IMR-90 (cell line): ENCODE results near the gene BSPH1. TPM values are rescaled to one million over a fixed set of nuclear protein-coding genes. Genes with fewer than 3 reads are reported as not detected.

ENCODE experiments used
- ATAC-seq: fragments of 200-7000 bp; cut with Tn5 transposase; 2 replicates; pipeline ENCODE4 v1.9.1; 2020; ENCODE audit warnings: low read depth, mild to moderate bottlenecking, moderate library complexity
- BruUV-seq: library from RNA; stranded (reverse); fragments of 400-500 nt; replicated peaks from 2 replicates; lab custom pipeline; 2021; lab: Mats Ljungman, UMichigan
- CTCF ChIA-PET: fragments of 300-600 bp; formaldehyde crosslinking; extraction: SDS; loops from one replicate; lab custom pipeline; 2021; ENCODE audit warnings: antibody characterized with exemption; lab: Yijun Ruan, JAX
- POLR2A ChIA-PET: fragments of 300-600 bp; sonication (Branson Sonifier 250); formaldehyde crosslinking; loops from one replicate; lab custom pipeline; 2022; ENCODE audit warnings: antibody characterized with exemption; ENCODE audit not compliant: unreplicated experiment; lab: Charles Lee
- DNase-seq: peaks from one replicate; pipeline ENCODE4 v3.0.0; 2013
- H2AFZ ChIP-seq: replicated peaks from 2 replicates; pipeline ENCODE3; 2013; ENCODE audit warnings: low read length, mild to moderate bottlenecking; ENCODE audit not compliant: poor library complexity
- H2AK5ac ChIP-seq: 2 replicates; pipeline ENCODE4 v1.6.1; 2013; ENCODE audit warnings: low read depth, low read length, inconsistent platforms
- H2AK9ac ChIP-seq: replicated peaks from 2 replicates; pipeline ENCODE3; 2013; ENCODE audit warnings: mild to moderate bottlenecking, low read depth, low read length, moderate library complexity; ENCODE audit not compliant: poor library complexity
- H2BK120ac ChIP-seq: 2 replicates; pipeline ENCODE4 v1.6.1; 2013; ENCODE audit warnings: low read depth, low read length, inconsistent platforms
- H2BK15ac ChIP-seq: 3 replicates; pipeline ENCODE4 v1.6.1; 2013; ENCODE audit warnings: low read depth, low read length, inconsistent platforms
- H2BK20ac ChIP-seq: 2 replicates; pipeline ENCODE4 v1.6.1; 2013; ENCODE audit warnings: low read depth, mild to moderate bottlenecking, inconsistent platforms, low read length, moderate library complexity
- H2BK5ac ChIP-seq: 2 replicates; pipeline ENCODE4 v1.6.1; 2013; ENCODE audit warnings: mild to moderate bottlenecking, low read depth, low read length, inconsistent platforms; ENCODE audit not compliant: poor library complexity, severe bottlenecking
- H3K14ac ChIP-seq: replicated peaks from 2 replicates; pipeline ENCODE4 v1.6.1; 2013; ENCODE audit warnings: low read depth, low read length, inconsistent platforms
- H3K18ac ChIP-seq: 2 replicates; pipeline ENCODE4 v1.6.1; 2013; ENCODE audit warnings: low read depth, low read length, control low read depth
- H3K23ac ChIP-seq: 2 replicates; pipeline ENCODE4 v1.6.1; 2013; ENCODE audit warnings: low read depth, low read length, inconsistent platforms
- H3K27ac ChIP-seq: 2 replicates; pipeline ENCODE4 v1.5.1; 2013; ENCODE audit warnings: mild to moderate bottlenecking, control low read depth, low read length; ENCODE audit not compliant: insufficient read depth
- H3K27me3 ChIP-seq: 2 replicates; pipeline ENCODE4 v1.6.1; 2013; ENCODE audit warnings: low read length; ENCODE audit not compliant: control insufficient read depth, insufficient read depth
- H3K36me3 ChIP-seq: 2 replicates; pipeline ENCODE4 v1.6.1; 2013; ENCODE audit warnings: low read length, mixed read lengths; ENCODE audit not compliant: control insufficient read depth, insufficient read depth
- H3K4ac ChIP-seq: 2 replicates; pipeline ENCODE4 v1.6.1; 2013; ENCODE audit warnings: low read depth, low read length, inconsistent platforms
- H3K4me1 ChIP-seq: 2 replicates; pipeline ENCODE4 v1.6.1; 2013; ENCODE audit warnings: low read length, mixed read lengths; ENCODE audit not compliant: control insufficient read depth, insufficient read depth
- H3K4me2 ChIP-seq: 2 replicates; pipeline ENCODE4 v1.6.1; 2013; ENCODE audit warnings: low read depth, mild to moderate bottlenecking, control low read depth, low read length, moderate library complexity
- H3K4me3 ChIP-seq: 2 replicates; pipeline ENCODE4 v1.5.1; 2013; ENCODE audit warnings: low read depth, mild to moderate bottlenecking, control low read depth, low read length, moderate library complexity; ENCODE audit not compliant: insufficient read depth
- H3K56ac ChIP-seq: 2 replicates; pipeline ENCODE4 v1.6.1; 2013; ENCODE audit warnings: low read length, inconsistent platforms; ENCODE audit not compliant: insufficient read depth; ENCODE audit errors: extremely low read depth
- H3K79me1 ChIP-seq, 2 experiments: 2 replicates each; pipeline ENCODE4 v1.6.1; 2013; ENCODE audit warnings: low read length in 2 of 2, inconsistent platforms in 1 of 2, low read depth in 1 of 2
- H3K9ac ChIP-seq: 2 replicates; pipeline ENCODE4 v1.6.1; 2013; ENCODE audit warnings: low read depth, low read length, control low read depth
- H3K9me1 ChIP-seq: 2 replicates; pipeline ENCODE4 v1.6.1; 2013; ENCODE audit warnings: low read length, inconsistent platforms; ENCODE audit not compliant: insufficient read depth
- H3K9me3 ChIP-seq: 2 replicates; pipeline ENCODE4 v1.6.1; 2013; ENCODE audit warnings: low read length; ENCODE audit not compliant: control insufficient read depth, insufficient read depth
- H4K20me1 ChIP-seq: 2 replicates; pipeline ENCODE4 v1.6.1; 2013; ENCODE audit warnings: low read length, inconsistent platforms; ENCODE audit not compliant: insufficient read depth
- H4K5ac ChIP-seq: 2 replicates; pipeline ENCODE4 v1.6.1; 2013; ENCODE audit warnings: mild to moderate bottlenecking, low read depth, low read length, control low read depth
- H4K8ac ChIP-seq, 2 experiments: 2 replicates each; pipeline ENCODE4 v1.6.1; 2013; ENCODE audit warnings: low read depth in 2 of 2, low read length in 2 of 2, control low read depth in 1 of 2, inconsistent platforms in 1 of 2
- H4K91ac ChIP-seq: 2 replicates; pipeline ENCODE4 v1.6.1; 2013; ENCODE audit warnings: low read depth, low read length, inconsistent platforms; ENCODE audit not compliant: insufficient read depth
- BHLHE40 ChIP-seq: fragments of 150-350 bp; IDR thresholded peaks from 2 replicates; pipeline ENCODE4 v1.6.1; 2016; ENCODE audit warnings: mild to moderate bottlenecking, low read depth, low read length
- CTCF ChIP-seq: conservative IDR thresholded peaks from 2 replicates; pipeline ENCODE4 v1.5.1; 2012; ENCODE audit warnings: mild to moderate bottlenecking, low read depth, low read length, improper control_type of control experiment
- MAFK ChIP-seq: IDR thresholded peaks from 2 replicates; pipeline ENCODE4 v1.6.1; 2012; ENCODE audit warnings: low read depth, low read length, improper control_type of control experiment
- MAZ ChIP-seq: IDR thresholded peaks from 2 replicates; pipeline ENCODE4 v1.6.1; 2012; ENCODE audit warnings: low read depth, mild to moderate bottlenecking, low read length, improper control_type of control experiment, moderate library complexity, borderline replicate concordance
- MXI1 ChIP-seq: IDR thresholded peaks from 2 replicates; pipeline ENCODE4 v1.6.1; 2012; ENCODE audit warnings: low read depth, mild to moderate bottlenecking, low read length, moderate library complexity, borderline replicate concordance
- NFE2L2 ChIP-seq: fragments of 150-350 bp; IDR thresholded peaks from 2 replicates; pipeline ENCODE4 v1.6.1; 2016; ENCODE audit warnings: low read depth, mild to moderate bottlenecking, low read length
- POLR2A ChIP-seq: IDR thresholded peaks from 2 replicates; pipeline ENCODE4 v1.6.1; 2012; ENCODE audit warnings: mild to moderate bottlenecking, low read depth, low read length
- RAD21 ChIP-seq: IDR thresholded peaks from 2 replicates; pipeline ENCODE4 v1.6.1; 2012; ENCODE audit warnings: low read length, improper control_type of control experiment
- RCOR1 ChIP-seq: IDR thresholded peaks from 2 replicates; pipeline ENCODE4 v1.6.1; 2012; ENCODE audit warnings: mild to moderate bottlenecking, low read length, improper control_type of control experiment; ENCODE audit not compliant: insufficient replicate concordance
- RFX5 ChIP-seq: IDR thresholded peaks from 2 replicates; pipeline ENCODE4 v1.8.0; 2012; ENCODE audit warnings: low read depth, mild to moderate bottlenecking, low read length, moderate library complexity
- SMC3 ChIP-seq: fragments of 150-350 bp; IDR thresholded peaks from 2 replicates; pipeline ENCODE4 v1.6.1; 2016; ENCODE audit warnings: low read depth, mild to moderate bottlenecking, antibody characterized with exemption, low read length, moderate library complexity
- WGBS, 2 experiments: methylation state at CpG; one replicate each; pipeline versions ENCODE4 v1.1.5 to v1.1.7; 2013; ENCODE audit warnings: missing lambda C conversion rate in 2 of 2; ENCODE audit not compliant: insufficient read length in 1 of 2; ENCODE audit errors: extremely low coverage in 2 of 2; 5-methylcytosine and 5-hydroxymethylcytosine counted together
- dilution Hi-C: fragments of 300-500 bp; cut with HindIII; formaldehyde crosslinking; loops from one replicate; pipeline ENCODE4 v1.14.3; 2018; ENCODE audit warnings: low sequenced_read_pairs; ENCODE audit not compliant: unreplicated experiment
- in situ Hi-C: fragments of 300-500 bp; cut with MboI; formaldehyde crosslinking; loops from 3 replicates; pipeline ENCODE4 v1.14.3; 2019; ENCODE audit warnings: low sequenced_read_pairs, inconsistent platforms, mixed read lengths
- intact Hi-C: fragments of 100-400 bp; cut with micrococcal nuclease; formaldehyde crosslinking; loops from 2 replicates; pipeline ENCODE4 v1.10.0; 2022
- polyA plus RNA-seq, 3 experiments: library from polyadenylated mRNA; depleted of rRNA; stranded (reverse); fragments of >200 nt; gene quantifications; 2 replicates each; pipeline ENCODE4 v1.2.3, GENCODE V29; 2012; ENCODE audit warnings: low replicate concordance in 1 of 3
- total RNA-seq: library from RNA; depleted of rRNA; stranded (reverse); fragments of >200 nt; gene quantifications from 2 replicates; pipeline ENCODE4 v1.2.3, GENCODE V29; 2012

The BSPH1 gene
- total and polyA plus RNA-seq, 2 of the 4 experiments (the other 2 are of a cell fraction) = not detected

- no peak overlapping the region for H3K23ac ChIP-seq
- no peaks in the 10 kb centered on the region for H3K36me3 ChIP-seq
- ATAC-seq = no peak
- no peak overlapping the region for H3K18ac ChIP-seq
- POLR2A ChIA-PET = no interaction called here
- no peak overlapping the region for H2AK5ac ChIP-seq
- TF ChIP-seq RAD21 (no peak), RCOR1 (no peak), MXI1 (no peak), NFE2L2 (no peak), MAZ (no peak), POLR2A (no peak), RFX5 (no peak), CTCF (no peak), BHLHE40 (no peak), MAFK (no peak), SMC3 (no peak)
- no peak for DNase-seq
- H4K8ac ChIP-seq = no peak overlapping the region
- H3K56ac ChIP-seq = no peak overlapping the region
- H2BK15ac ChIP-seq = no peak overlapping the region
- H3K4me1 ChIP-seq = no peaks in the 10 kb centered on the region
- H2BK5ac ChIP-seq = no peak overlapping the region
- intact Hi-C loops (no loop called here), in situ Hi-C loops (no loop called here), dilution Hi-C loops (no loop called here)
- no peak overlapping the region for H3K4ac ChIP-seq
- no peak overlapping the region for H4K5ac ChIP-seq
- no peak overlapping the region for H3K4me2 ChIP-seq
- no peaks in the 10 kb centered on the region for H3K79me1 ChIP-seq
- no peak overlapping the region for H3K4me3 ChIP-seq
- no peak overlapping the region for H3K9ac ChIP-seq
- H2AFZ ChIP-seq = no peak overlapping the region
- no peak overlapping the region for H3K14ac ChIP-seq
- H4K20me1 ChIP-seq = no peaks in the 10 kb centered on the region
- no peak overlapping the region for H4K91ac ChIP-seq
- no peak overlapping the region for H2AK9ac ChIP-seq
- H3K9me3 ChIP-seq = no peaks in the 10 kb centered on the region
- no TSS peak for BruUV-seq
- H3K27ac ChIP-seq = no peak overlapping the region
- WGBS, 2 experiments = no CpG with 5 or more reads among the region's 3 CpGs
- H2BK120ac ChIP-seq = no peak overlapping the region
- CTCF ChIA-PET = no interaction called here
- no peaks in the 10 kb centered on the region for H3K9me1 ChIP-seq
- no peaks in the 10 kb centered on the region; the same call in 1 of the 2 replicates for H3K27me3 ChIP-seq
- H2BK20ac ChIP-seq = no peak overlapping the region
Measured at GRCh38 chr19:48023518-48023917, 31.5 kb upstream of the BSPH1 start.
